GM12878 (cell line): ENCODE data around the gene SCLT1. TPM values are rescaled to one million over a fixed set of nuclear protein-coding genes. Genes with fewer than 3 reads are reported as not detected.

Experiments used
- ATAC-seq: fragments of 200-7000 bp; cut with Tn5 transposase; 3 replicates; pipeline ENCODE4 v1.9.1; 2020; ENCODE audit warnings: mild to moderate bottlenecking, moderate library complexity
- BruUV-seq: library from RNA; stranded (reverse); fragments of 400-500 nt; replicated peaks from 2 replicates; lab custom pipeline; 2021; lab: Mats Ljungman, UMichigan
- CTCF ChIA-PET: fragments of 300-600 bp; sonication (Branson Sonifier 250); formaldehyde crosslinking; extraction: SDS; loops from one replicate; lab custom pipeline; 2021; ENCODE audit warnings: inconsistent platforms; lab: Yijun Ruan, JAX
- POLR2A ChIA-PET: fragments of 350-600 bp; formaldehyde crosslinking; extraction: SDS; loops from one replicate; lab custom pipeline; 2021; ENCODE audit warnings: inconsistent platforms; lab: Charles Lee
- RAD21 ChIA-PET: fragments of 300-600 bp; sonication (Branson Sonifier 250); formaldehyde crosslinking; loops from one replicate; lab custom pipeline; 2023; ENCODE audit warnings: antibody characterized with exemption; ENCODE audit not compliant: unreplicated experiment; lab: Charles Lee
- SMC1A ChIA-PET: fragments of 300-600 bp; sonication (Branson Sonifier 250); formaldehyde crosslinking; loops from one replicate; lab custom pipeline; 2023; ENCODE audit not compliant: unreplicated experiment, uncharacterized antibody; lab: Charles Lee
- DNase-seq: peaks from one replicate; pipeline ENCODE4 v3.0.0-alpha.2; 2011; ENCODE audit warnings: low read depth, low spot score
- FAIRE-seq: peaks from 3 replicates; lab custom pipeline; 2011; peaks lifted over from hg19 to GRCh38; lab: Jason Lieb, UNC
- H2AFZ ChIP-seq: 2 replicates; pipeline ENCODE4 v1.6.0; 2011; ENCODE audit warnings: low read depth, low read length, control low read depth; ENCODE audit not compliant: control insufficient read depth
- H3K27ac ChIP-seq: 2 replicates; pipeline ENCODE4 v1.5.1; 2011; ENCODE audit warnings: control low read depth; ENCODE audit not compliant: control insufficient read depth, insufficient read depth
- H3K27me3 ChIP-seq, 2 experiments: replicated peaks in 1 of 2; 2 replicates each; pipeline versions ENCODE4 v1.6.0 to v1.6.1; 2011; ENCODE audit warnings: low read length in 1 of 2; ENCODE audit not compliant: control insufficient read depth in 2 of 2, insufficient read depth in 2 of 2
- H3K36me3 ChIP-seq, 2 experiments: 2 replicates each; pipeline ENCODE4 v1.5.1; 2011; ENCODE audit warnings: low read length in 1 of 2; ENCODE audit not compliant: control insufficient read depth in 2 of 2, insufficient read depth in 2 of 2
- H3K4me1 ChIP-seq: 2 replicates; pipeline ENCODE4 v1.6.1; 2011; ENCODE audit warnings: mild to moderate bottlenecking, low read length, moderate library complexity, mixed read lengths; ENCODE audit not compliant: control insufficient read depth, insufficient read depth
- H3K4me2 ChIP-seq: 2 replicates; pipeline ENCODE4 v1.6.0; 2011; ENCODE audit warnings: control low read depth; ENCODE audit not compliant: control insufficient read depth, insufficient read depth
- H3K4me3 ChIP-seq: fragments of 200-600 bp; sonication (generic); 2 replicates; pipeline ENCODE4 v1.5.1; 2016
- H3K79me2 ChIP-seq: 2 replicates; pipeline ENCODE4 v1.6.0; 2011; ENCODE audit warnings: low read length; ENCODE audit not compliant: control insufficient read depth, insufficient read depth
- H3K9ac ChIP-seq: 2 replicates; pipeline ENCODE4 v1.8.0; 2011; ENCODE audit warnings: low read length, control low read depth, mixed read lengths; ENCODE audit not compliant: control insufficient read depth, insufficient read depth
- H3K9me3 ChIP-seq: replicated peaks from 3 replicates; pipeline ENCODE4 v1.5.1; 2011; ENCODE audit warnings: mild to moderate bottlenecking, low read length; ENCODE audit not compliant: control insufficient read depth, insufficient read depth
- H4K20me1 ChIP-seq: 2 replicates; pipeline ENCODE4 v1.6.0; 2011; ENCODE audit not compliant: control insufficient read depth, insufficient read depth
- BCL11A ChIP-seq: IDR thresholded peaks from 2 replicates; pipeline ENCODE4 v1.6.1; 2011; ENCODE audit warnings: low read depth, low read length
- CHD1 ChIP-seq: IDR thresholded peaks from 2 replicates; pipeline ENCODE4 v1.6.1; 2012; ENCODE audit warnings: low read depth, low read length, improper control_type of control experiment
- E2F8 ChIP-seq: fragments of 450-650 bp; IDR thresholded peaks from 2 replicates; pipeline ENCODE4 v1.6.1; 2018; ENCODE audit warnings: mild to moderate bottlenecking, low read depth, moderate library complexity; ENCODE audit not compliant: partially characterized antibody
- HDAC2 ChIP-seq: fragments of 200-600 bp; sonication (generic); IDR thresholded peaks from 2 replicates; pipeline ENCODE4 v1.6.1; 2017
- IRF4 ChIP-seq: IDR thresholded peaks from 2 replicates; pipeline ENCODE4 v1.6.1; 2011; ENCODE audit warnings: low read depth, low read length
- MAX ChIP-seq: IDR thresholded peaks from 2 replicates; pipeline ENCODE4 v1.6.1; 2012; ENCODE audit warnings: low read depth, low read length, improper control_type of control experiment
- NBN ChIP-seq: fragments of 450-650 bp; IDR thresholded peaks from 2 replicates; pipeline ENCODE4 v1.6.1; 2016
- SIX5 ChIP-seq: IDR thresholded peaks from 2 replicates; pipeline ENCODE4 v1.6.1; 2011; ENCODE audit warnings: mild to moderate bottlenecking, low read depth, low read length, moderate library complexity; ENCODE audit not compliant: severe bottlenecking
- SREBF1 ChIP-seq: IDR thresholded peaks from 2 replicates; pipeline ENCODE4 v1.6.1; 2012; ENCODE audit warnings: mild to moderate bottlenecking, low read length
- STAT3 ChIP-seq: IDR thresholded peaks from 2 replicates; pipeline ENCODE4 v1.6.1; 2011; ENCODE audit warnings: low read depth, low read length, improper control_type of control experiment
- ZBTB33 ChIP-seq: fragments of 450-650 bp; IDR thresholded peaks from 2 replicates; pipeline ENCODE4 v1.6.1; 2017; ENCODE audit warnings: mild to moderate bottlenecking
- WGBS: methylation state at CpG from one replicate; pipeline ENCODE4 v1.1.6; 2016; ENCODE audit warnings: low lambda C conversion rate; ENCODE audit not compliant: insufficient replicate concordance, insufficient coverage; ENCODE audit errors: missing lambda C conversion rate; 5-methylcytosine and 5-hydroxymethylcytosine counted together
- in situ Hi-C: fragments of 300-500 bp; cut with MboI; formaldehyde crosslinking; loops from 9 replicates; pipeline ENCODE4 v1.14.3; 2018; ENCODE audit warnings: mixed read lengths
- intact Hi-C: fragments of 100-400 bp; cut with micrococcal nuclease; formaldehyde crosslinking; loops from one replicate; pipeline ENCODE4 v1.14.2; 2022; ENCODE audit not compliant: unreplicated experiment
- polyA plus RNA-seq, 11 experiments: library from polyadenylated mRNA; depleted of rRNA in 4 of 11; unstranded in 6 of 11; stranded (reverse) in 5 of 11; fragments of >200 nt; fragmentation: Nextera tagmentation in 4 of 11; fragmentation: Illumina TruSeq in 1 of 11; extraction: Ambion mirVana in 4 of 11; extraction: Trizol in 1 of 11; gene quantifications; 1 replicate in 1 of 11; 2 replicates in 10 of 11; pipeline versions ENCODE4 v1.2.1 to v1.2.3, GENCODE V29; 2011 to 2016; ENCODE audit warnings: inconsistent platforms in 2 of 11, missing spikeins in 2 of 11, low read depth in 1 of 11
- total RNA-seq, 4 experiments: library from RNA; depleted of rRNA in 3 of 4; stranded (reverse); fragments of >200 nt in 3 of 4; fragmentation: Illumina TruSeq in 1 of 4; extraction: Trizol in 1 of 4; gene quantifications; 2 replicates each; pipeline versions ENCODE4 v1.2.1 to v1.2.3, GENCODE V29; 2013 to 2021

Gene SCLT1
- total and polyA plus RNA-seq, 10 of the 15 experiments (the other 5 are each of a cell fraction or from before 2014, with no cell fraction given), result 7.8 to 31.4 (median 19.6) TPM

GRCh38 chr4:128879283-128879682 is 214.1 kb downstream of the SCLT1 start:
- WGBS, result 84% methylated on average over 2 of the region's 2 CpGs
- no peak overlapping the region for H3K4me2 ChIP-seq
- H3K79me2 ChIP-seq, result no peaks in the 10 kb centered on the region
- ATAC-seq, result no peak
- TF ChIP-seq MAX (no peak), SREBF1 (no peak), BCL11A (no peak)
- ChIA-PET POLR2A (no interaction called here), CTCF (interaction anchor here (0.8 to 1.4 kb wide), 3 partner anchors 15 to 483 kb away, joined by 3 to 4 read pairs (median 4); no protein-coding TSS in a partner anchor), RAD21 (interaction anchor here (1.0 kb wide), 1 partner anchor 217 kb away, joined by 3 read pairs; the partner anchor contains the start of gene C4orf33), SMC1A (interaction anchor here (1.3 kb wide), 1 partner anchor 36 kb away, joined by 7 read pairs; no protein-coding TSS in a partner anchor)
- intact Hi-C loops (no loop called here), in situ Hi-C loops (no loop called here)
- DNase-seq, result no peak
- H3K4me1 ChIP-seq, result no peaks in the 10 kb centered on the region
- H4K20me1 ChIP-seq, result no peaks in the 10 kb centered on the region
- no peak overlapping the region for H3K9ac ChIP-seq
- no peak overlapping the region for H3K27ac ChIP-seq
- no peak for FAIRE-seq
- no peak overlapping the region for H2AFZ ChIP-seq
- H3K27me3 ChIP-seq, result no peaks in the 10 kb centered on the region
- H3K36me3 ChIP-seq, result peaks cover 0 to 11% of the 10 kb centered on the region in 2 experiments; a peak in 2 of 4 replicates
- no peak overlapping the region for H3K4me3 ChIP-seq
- BruUV-seq, result no TSS peak
- no peaks in the 10 kb centered on the region for H3K9me3 ChIP-seq

- FAIRE-seq (no peak), ATAC-seq (no peak), DNase-seq (no peak)
- ChIA-PET SMC1A (interaction anchor here (0.6 to 1.3 kb wide), 5 partner anchors 10 to 51 kb away, joined by 3 to 7 read pairs (median 3); no protein-coding TSS in a partner anchor), RAD21 (interaction anchor here (1.0 kb wide), 1 partner anchor 28 kb away, joined by 3 read pairs; no protein-coding TSS in a partner anchor), CTCF (interaction anchor here (0.9 to 1.4 kb wide), 4 partner anchors 9 to 484 kb away, joined by 3 to 5 read pairs (median 3); no protein-coding TSS in a partner anchor)
- no peaks in the 10 kb centered on the region for H3K27me3 ChIP-seq
- no peak overlapping the region for H3K9ac ChIP-seq
- no peak overlapping the region for H3K27ac ChIP-seq
- no peaks in the 10 kb centered on the region for H3K4me1 ChIP-seq
- no peak overlapping the region for H3K4me2 ChIP-seq
- WGBS, result 94% methylated on average over 4 of the region's 4 CpGs
- peaks cover 0 to 11% of the 10 kb centered on the region in 2 experiments; a peak in 1 of 4 replicates for H3K36me3 ChIP-seq
- TF ChIP-seq E2F8, result no peak
- TF ChIP-seq SREBF1, result no peak
- no peak for TF ChIP-seq STAT3
- TF ChIP-seq HDAC2, result no peak
- no peak for TF ChIP-seq SIX5
- TF ChIP-seq IRF4, result no peak
- TF ChIP-seq NBN, result no peak
- TF ChIP-seq CHD1, result no peak
- TF ChIP-seq ZBTB33, result no peak
- TF ChIP-seq, all 136 proteins: peak for 0
- no TSS peak for BruUV-seq
- in situ Hi-C loops, result no loop called here
- no peaks in the 10 kb centered on the region for H3K9me3 ChIP-seq
- no peak overlapping the region for H3K4me3 ChIP-seq
- H4K20me1 ChIP-seq, result no peaks in the 10 kb centered on the region
- no peaks in the 10 kb centered on the region for H3K79me2 ChIP-seq
- POLR2A ChIA-PET, result no interaction called here
- intact Hi-C loops, result no loop called here
- no peak overlapping the region for H2AFZ ChIP-seq
Measured at GRCh38 chr4:128877934-128878333, 215.4 kb downstream of the SCLT1 start.
